ENCODE measurements around the gene MMP11.

Gene MMP11

GRCh38 chr22:23812378-23812777 is 39.7 kb downstream of the MMP11 start:
- Histone ChIP-seq H3K9me3 (ENCODE audit: control insufficient read depth, insufficient read depth, low read length) (no peaks in the 10 kb centered on the region), H3K9me2 (replicated peaks; ENCODE audit: control insufficient read depth, low read length) (no peaks in the 10 kb centered on the region), H3F3A (ENCODE audit: control insufficient read depth, insufficient read depth) (0 out of 2 replicates have a peak, but pooled peaks cover 8% of the 10 kb centered on the region), H3K79me2 (ENCODE audit: control insufficient read depth, low read length) (peaks cover 91% of the 10 kb centered on the region), H3K27me3 (ENCODE audit: control insufficient read depth, low read length) (no peaks in the 10 kb centered on the region), H3K36me3 (ENCODE audit: control insufficient read depth, low read length) (peaks cover 64% of the 10 kb centered on the region), H3K4me2 (ENCODE audit: low read length) (no peak overlapping the region), H3K27ac (ENCODE audit: low read depth, low read length) (no peak overlapping the region), H3K4me1 (ENCODE audit: control insufficient read depth, low read length) (peaks cover 26% of the 10 kb centered on the region), H3K4me3 (ENCODE audit: low read length) (no peak overlapping the region), H4K20me1 (ENCODE audit: control insufficient read depth, insufficient read depth, low read depth, low read length) (no peaks in the 10 kb centered on the region)
- no peak for TF ChIP-seq CTCF (IDR thresholded peaks at IDR 0.05; ENCODE audit: low read depth, low read length, poor library complexity, severe bottlenecking)
- TF ChIP-seq EZH2phosphoT487 (IDR thresholded peaks at IDR 0.05; ENCODE audit: borderline replicate concordance, low read length) = no peak

GRCh38 chr22:23815541-23816155 is 43.0 kb downstream of the MMP11 start:
- TF ChIP-seq EZH2phosphoT487 (IDR thresholded peaks at IDR 0.05; ENCODE audit: borderline replicate concordance, low read length) = no peak
- Histone ChIP-seq H3K4me3 (ENCODE audit: low read length) (no peak overlapping the region), H3F3A (ENCODE audit: control insufficient read depth, insufficient read depth) (peaks cover 13% of the 10 kb centered on the region; the same call in 1 of the 2 replicates), H3K79me2 (ENCODE audit: control insufficient read depth, low read length) (peaks cover 87% of the 10 kb centered on the region), H4K20me1 (ENCODE audit: control insufficient read depth, insufficient read depth, low read depth, low read length) (no peaks in the 10 kb centered on the region), H3K4me1 (ENCODE audit: control insufficient read depth, low read length) (peaks cover 58% of the 10 kb centered on the region), H3K27me3 (ENCODE audit: control insufficient read depth, low read length) (no peaks in the 10 kb centered on the region), H3K27ac (ENCODE audit: low read depth, low read length) (no peak overlapping the region), H3K4me2 (ENCODE audit: low read length) (no peak overlapping the region), H3K9me2 (replicated peaks; ENCODE audit: control insufficient read depth, low read length) (no peaks in the 10 kb centered on the region), H3K9me3 (ENCODE audit: control insufficient read depth, insufficient read depth, low read length) (no peaks in the 10 kb centered on the region), H3K36me3 (ENCODE audit: control insufficient read depth, low read length) (peaks cover 91% of the 10 kb centered on the region)

- Histone ChIP-seq H3K4me3 (ENCODE audit: low read length) (no peak overlapping the region), H3K9me3 (ENCODE audit: control insufficient read depth, insufficient read depth, low read length) (no peaks in the 10 kb centered on the region), H3K9me2 (replicated peaks; ENCODE audit: control insufficient read depth, low read length) (no peaks in the 10 kb centered on the region), H3K36me3 (ENCODE audit: control insufficient read depth, low read length) (peaks cover 91% of the 10 kb centered on the region), H3K27ac (ENCODE audit: low read depth, low read length) (no peak overlapping the region), H4K20me1 (ENCODE audit: control insufficient read depth, insufficient read depth, low read depth, low read length) (no peaks in the 10 kb centered on the region), H3F3A (ENCODE audit: control insufficient read depth, insufficient read depth) (peaks cover 13% of the 10 kb centered on the region; the same call in 1 of the 2 replicates), H3K4me2 (ENCODE audit: low read length) (peak overlapping the region; percentile 41; the same call in 1 of the 2 replicates), H3K27me3 (ENCODE audit: control insufficient read depth, low read length) (no peaks in the 10 kb centered on the region), H3K79me2 (ENCODE audit: control insufficient read depth, low read length) (peaks cover 85% of the 10 kb centered on the region), H3K4me1 (ENCODE audit: control insufficient read depth, low read length) (peaks cover 65% of the 10 kb centered on the region)
- no peak for TF ChIP-seq CTCF (IDR thresholded peaks at IDR 0.05; ENCODE audit: low read depth, low read length, poor library complexity, severe bottlenecking)
Measured at GRCh38 chr22:23816156-23816976, 43.7 kb downstream of the MMP11 start.

GRCh38 chr22:23817146-23817545 is 44.5 kb downstream of the MMP11 start:
- Histone ChIP-seq H3K9me3 (ENCODE audit: control insufficient read depth, insufficient read depth, low read length) (no peaks in the 10 kb centered on the region), H3K4me3 (ENCODE audit: low read length) (no peak overlapping the region), H4K20me1 (ENCODE audit: control insufficient read depth, insufficient read depth, low read depth, low read length) (no peaks in the 10 kb centered on the region), H3K27me3 (ENCODE audit: control insufficient read depth, low read length) (no peaks in the 10 kb centered on the region), H3K4me2 (ENCODE audit: low read length) (peak overlapping the region; percentile 41), H3K36me3 (ENCODE audit: control insufficient read depth, low read length) (peaks cover 90% of the 10 kb centered on the region), H3K4me1 (ENCODE audit: control insufficient read depth, low read length) (peaks cover 71% of the 10 kb centered on the region), H3K9me2 (replicated peaks; ENCODE audit: control insufficient read depth, low read length) (no peaks in the 10 kb centered on the region), H3K27ac (ENCODE audit: low read depth, low read length) (no peak overlapping the region), H3F3A (ENCODE audit: control insufficient read depth, insufficient read depth) (peaks cover 13% of the 10 kb centered on the region; the same call in 1 of the 2 replicates), H3K79me2 (ENCODE audit: control insufficient read depth, low read length) (peaks cover 83% of the 10 kb centered on the region)
- TF ChIP-seq CTCF (IDR thresholded peaks at IDR 0.05; ENCODE audit: low read depth, low read length, poor library complexity, severe bottlenecking) (no peak), EZH2phosphoT487 (IDR thresholded peaks at IDR 0.05; ENCODE audit: borderline replicate concordance, low read length) (no peak)
